GM18951 (cell line): ENCODE data around the gene KRTAP2-1.
"Not testable (repeated sequence)": the region's sequence is repeated elsewhere in the genome, so short reads cannot be mapped to it uniquely, and the experiment has no call there.

Experiments used
- POLR2A ChIP-seq: IDR thresholded peaks from 4 replicates; pipeline ENCODE4 v1.6.1; 2011; ENCODE audit warnings: mild to moderate bottlenecking; ENCODE audit not compliant: insufficient read length, insufficient read depth; ENCODE audit errors: extremely low read depth
- in situ Hi-C: fragments of 300-500 bp; cut with MboI; formaldehyde crosslinking; loops from one replicate; pipeline ENCODE4 v1.12.0; 2022; ENCODE audit warnings: low sequenced_read_pairs, mixed read lengths, inconsistent platforms; ENCODE audit not compliant: unreplicated experiment

Gene KRTAP2-1

DNA sequence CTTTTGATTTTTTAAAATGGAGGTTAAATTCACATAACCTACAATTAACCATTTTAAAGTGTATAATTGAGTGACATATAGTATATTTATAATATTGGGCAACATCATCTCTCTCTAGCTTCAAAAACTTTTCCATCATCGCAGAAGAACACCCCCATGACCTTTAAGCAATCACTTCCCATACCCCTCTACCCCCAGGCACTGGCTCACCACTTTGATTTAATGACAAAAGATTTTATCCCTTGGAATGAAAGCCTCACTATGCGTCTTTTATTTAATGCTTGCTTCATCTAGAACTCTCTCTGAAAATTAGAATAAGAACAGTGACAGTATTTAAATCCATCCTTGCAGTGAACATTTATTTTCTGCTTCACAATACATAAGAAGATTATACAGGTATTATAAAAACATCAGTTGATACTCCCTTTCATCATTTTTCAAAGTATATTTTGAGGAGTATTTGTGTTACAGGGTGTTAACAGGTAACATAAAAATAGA, 9.2 kb downstream of the KRTAP2-1 start:
- in situ Hi-C loops: no loop called here
- TF ChIP-seq POLR2A: no peak

DNA sequence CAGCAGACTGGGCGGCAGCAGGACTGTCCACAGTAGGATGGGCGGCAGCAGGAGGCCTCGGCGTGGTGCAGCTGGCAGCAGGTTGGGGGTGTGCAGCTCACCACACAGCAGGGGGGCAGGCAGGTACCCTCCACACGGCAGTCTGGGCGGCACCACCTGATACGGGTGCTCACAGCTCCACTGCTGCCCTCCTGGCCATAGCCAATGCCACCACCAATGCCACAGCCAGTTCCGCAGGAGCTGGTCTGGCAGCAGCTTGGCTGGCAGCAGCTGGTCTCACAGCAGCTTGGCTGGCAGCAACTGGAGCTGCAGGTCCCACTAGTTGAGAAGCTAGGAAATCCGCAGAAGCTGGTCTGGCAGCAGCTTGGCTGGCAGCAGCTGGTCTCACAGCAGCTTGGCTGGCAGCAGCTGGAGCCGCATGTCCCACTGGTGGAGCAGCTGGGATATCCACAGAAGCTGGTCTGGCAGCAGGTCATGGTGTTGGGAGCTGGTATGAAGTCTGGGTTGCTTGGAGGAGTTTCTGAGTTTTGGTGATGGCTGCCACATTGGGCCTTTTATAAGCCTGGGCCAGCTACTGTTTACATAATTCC, 12.7 kb downstream of the KRTAP2-1 start, which contains the start of gene KRTAP1-3:
TSS of gene KRTAP1-3 (minus strand) at position 529 of the 590 bp plus-strand sequence. CDS start at position 476, 53 bp downstream.
- in situ Hi-C loops: not testable (repeated sequence)

DNA sequence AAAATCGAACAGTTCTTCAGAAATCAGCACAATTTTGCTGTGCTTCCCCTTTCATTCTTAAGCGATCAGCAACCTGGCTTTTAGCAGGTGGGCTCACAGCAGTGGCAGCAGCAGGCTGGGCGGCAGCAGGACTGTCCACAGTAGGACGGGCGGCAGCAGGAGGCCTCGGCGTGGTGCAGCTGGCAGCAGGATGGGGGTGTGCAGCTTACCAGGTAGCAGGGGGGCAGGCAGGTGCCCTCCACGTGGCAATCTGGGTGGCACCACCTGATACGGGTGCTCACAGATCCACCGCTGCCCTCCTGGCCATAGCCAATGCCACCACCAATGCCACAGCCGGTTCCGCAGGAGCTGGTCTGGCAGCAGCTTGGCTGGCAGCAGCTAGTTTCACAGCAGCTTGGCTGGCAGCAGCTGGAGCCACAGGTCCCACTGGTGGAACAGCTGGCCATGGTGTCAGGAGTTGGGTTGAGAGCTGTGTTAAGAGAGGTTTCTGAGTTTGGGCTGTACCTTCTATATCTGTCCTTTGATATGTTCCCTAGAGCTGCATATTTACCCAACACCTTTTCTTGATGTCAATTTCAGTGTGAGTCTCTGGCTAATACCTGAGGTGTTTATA, 17.4 kb downstream of the KRTAP2-1 start, which contains the start of gene KRTAP1-4:
TSS of gene KRTAP1-4 (minus strand) at position 563 of the 613 bp plus-strand sequence. CDS start at position 446, 117 bp downstream.
- no peak for TF ChIP-seq POLR2A
- in situ Hi-C loops: no loop called here

GRCh38 chr17:41026715-41027471, 20.2 kb downstream of the KRTAP2-1 start, which contains the start of gene KRTAP1-5:
KRTAP1-5 (minus strand) TSS chr17:41027208; CDS start chr17:41027155, 53 bp downstream.
- in situ Hi-C loops: no loop called here
- no peak for TF ChIP-seq POLR2A

DNA sequence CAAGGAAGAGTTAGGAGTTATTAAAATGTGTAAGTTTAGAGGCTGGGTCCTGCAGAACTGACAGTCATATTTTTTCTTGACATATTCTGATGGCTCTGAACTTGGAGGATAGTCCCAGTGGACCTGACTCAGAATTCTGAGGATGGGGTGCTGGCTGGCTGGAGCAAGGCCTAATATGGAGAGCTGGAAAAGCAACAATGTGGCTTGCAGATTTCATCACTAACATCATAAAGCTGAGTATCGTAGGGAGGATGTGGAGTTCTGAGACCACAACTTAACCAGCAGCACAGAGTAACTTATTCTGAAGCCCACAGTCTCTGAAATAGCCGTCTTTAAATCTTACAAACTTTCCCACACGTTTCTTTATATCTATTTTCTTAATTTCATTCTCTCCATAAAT, 22.4 kb downstream of the KRTAP2-1 start:
- TF ChIP-seq POLR2A: no peak
- in situ Hi-C loops: no loop called here

GRCh38 chr17:41020336-41020735, 26.8 kb downstream of the KRTAP2-1 start:
- in situ Hi-C loops: no loop called here
- TF ChIP-seq POLR2A: no peak

GRCh38 chr17:41019415-41019814, 27.7 kb downstream of the KRTAP2-1 start:
- no peak for TF ChIP-seq POLR2A

DNA sequence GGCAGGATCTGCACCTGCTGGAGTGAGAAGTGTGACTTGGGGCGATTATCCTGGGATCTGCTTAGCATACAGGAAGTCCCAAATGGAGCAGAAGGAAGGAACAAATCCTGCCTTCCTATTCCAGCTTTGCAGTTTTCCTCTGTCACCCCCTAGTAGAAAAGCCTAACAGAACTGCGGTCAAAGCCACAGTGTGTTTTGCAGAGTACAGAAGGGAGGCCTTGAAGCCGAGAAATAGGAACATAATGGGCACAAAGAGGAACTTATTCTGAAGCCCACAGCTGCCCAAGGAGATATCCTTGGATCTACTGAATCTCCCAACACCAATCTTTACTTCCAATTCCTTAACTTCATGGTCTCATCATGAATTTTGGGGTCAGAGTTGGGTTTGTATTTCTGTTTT, 28.6 kb downstream of the KRTAP2-1 start:
- in situ Hi-C loops: no loop called here
- TF ChIP-seq POLR2A: no peak

More at GRCh38 chr17:41019415-41019814, 27.7 kb downstream of the KRTAP2-1 start:
- in situ Hi-C loops: no loop called here

DNA sequence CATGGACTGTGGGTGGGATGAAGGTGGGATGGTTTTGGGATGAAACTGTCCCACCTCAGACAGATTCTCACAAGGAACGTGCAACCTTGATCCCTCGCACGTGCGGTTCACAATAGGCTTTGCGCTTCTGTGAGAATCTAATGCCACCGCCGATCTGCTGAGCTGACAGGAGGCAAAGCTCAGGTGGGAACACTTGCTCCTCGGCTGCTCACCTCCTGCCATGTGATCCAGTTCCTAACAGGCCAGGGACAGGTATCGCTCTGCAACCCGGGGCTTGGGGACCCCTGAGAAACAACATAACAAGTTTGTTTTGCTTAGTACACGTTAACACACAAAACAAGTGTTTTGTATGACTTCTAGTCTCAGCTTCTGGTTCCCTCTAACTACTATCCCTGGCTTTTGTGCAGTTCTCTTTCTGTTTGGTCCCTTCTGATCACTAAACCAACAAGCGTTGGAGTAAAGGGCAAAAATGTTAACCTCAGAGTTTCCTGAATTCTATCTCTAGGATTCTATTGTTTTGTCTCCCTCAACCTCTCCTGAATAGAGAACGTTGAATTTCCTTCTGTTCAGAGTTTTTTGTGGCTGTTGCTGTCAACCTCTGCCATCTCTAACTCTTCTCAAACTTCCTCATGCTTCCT, 30.4 kb downstream of the KRTAP2-1 start:
- no peak for TF ChIP-seq POLR2A
- in situ Hi-C loops: no loop called here

DNA sequence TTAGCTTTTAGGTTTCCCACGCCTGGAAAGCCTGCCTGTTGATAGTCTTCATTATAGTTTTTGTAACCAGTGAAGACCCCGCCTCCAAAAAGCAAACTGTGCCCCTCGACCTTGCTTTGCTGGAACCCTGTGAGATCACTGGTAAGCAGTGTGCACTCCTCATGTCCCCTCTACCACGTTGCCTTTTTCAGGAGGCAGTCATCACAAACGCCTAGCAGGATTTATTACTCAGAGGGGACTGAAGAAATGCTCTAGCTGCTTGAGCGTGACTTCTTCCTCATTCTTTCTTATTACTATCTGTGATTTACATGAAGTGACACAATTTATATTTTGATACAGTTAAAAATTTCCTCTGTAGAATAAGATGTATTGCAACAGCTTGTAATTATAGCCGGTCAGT, 31.7 kb downstream of the KRTAP2-1 start:
- TF ChIP-seq POLR2A: no peak
- in situ Hi-C loops: no loop called here

DNA sequence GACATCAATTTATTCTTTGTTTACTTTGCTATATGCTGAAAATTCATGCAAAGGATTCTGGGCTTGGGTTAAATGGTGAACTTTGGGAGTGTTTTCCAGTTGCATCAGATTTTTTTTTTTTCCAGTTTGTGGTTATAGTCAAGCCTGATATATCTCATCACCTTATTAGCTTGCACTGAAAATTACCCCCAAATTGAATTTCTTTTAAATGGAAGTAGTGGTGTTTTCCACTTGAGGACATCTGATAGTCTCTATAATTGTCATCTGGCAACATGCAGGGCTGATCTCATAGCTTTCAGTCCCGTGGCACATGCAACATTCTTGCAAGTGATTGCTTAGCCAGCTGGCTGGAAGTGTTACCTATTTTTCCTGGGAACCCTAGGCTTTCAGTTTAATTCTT, 33.5 kb downstream of the KRTAP2-1 start:
- no peak for TF ChIP-seq POLR2A
- in situ Hi-C loops: no loop called here

DNA sequence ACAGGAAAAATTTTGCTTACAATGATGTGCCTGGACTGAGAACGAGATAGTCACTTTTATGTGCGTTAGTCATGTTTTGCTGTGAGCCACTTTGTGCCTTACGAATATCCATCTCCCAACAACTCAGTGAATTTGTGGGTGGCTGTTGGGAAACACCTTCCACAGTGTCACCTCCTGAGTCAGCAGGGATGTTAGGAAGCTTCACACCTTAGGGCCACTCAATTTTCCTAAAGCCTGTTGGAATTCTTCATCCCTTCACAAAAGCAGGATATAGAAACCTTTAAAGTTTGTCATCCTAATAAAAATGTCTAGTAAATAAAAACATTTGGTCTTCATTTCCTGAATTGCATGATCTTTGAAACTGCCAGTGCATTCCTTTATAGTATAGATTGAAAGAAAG, 33.9 kb downstream of the KRTAP2-1 start:
- TF ChIP-seq POLR2A: no peak
- in situ Hi-C loops: no loop called here

- TF ChIP-seq POLR2A: no peak
- in situ Hi-C loops: no loop called here
Measured at GRCh38 chr17:41012326-41013120, 34.6 kb downstream of the KRTAP2-1 start.

- in situ Hi-C loops: no loop called here
- TF ChIP-seq POLR2A: no peak
Measured at GRCh38 chr17:41010441-41010840, 36.7 kb downstream of the KRTAP2-1 start.
